ENCODE measurements around the gene TRIM67. TPM values are rescaled to one million over a fixed set of nuclear protein-coding genes. Genes with fewer than 3 reads are reported as not detected.

TRIM67 gene
- total RNA-seq (2022): 0.54 and 0.58 TPM in 2 replicates
- Bru-seq, nascent RNA: percentile 33 among the genes with signal in this experiment
- BruChase-seq, experiment 1, labeled RNA remaining after a 2-hour chase: percentile 33 among the genes with signal in this experiment
- percentile 32 among the genes with signal in this experiment for BruChase-seq, experiment 2, labeled RNA remaining after a 6-hour chase
- long read RNA-seq, partial matches to known transcripts: 0 of 1 reads
- long read RNA-seq, other reads (novel, unspliced or antisense): 1 of 1 reads

- peak within 1 kb of the TSS; percentile 52 for H3K4me3 ChIP-seq (ENCODE audit: low read depth, low read length)
- H3K27me3 Mint-ChIP-seq (ENCODE audit: insufficient read depth, unreplicated experiment): no peaks in the 10 kb centered on the region
- intact Hi-C loops (cut with micrococcal nuclease; ENCODE audit: unreplicated experiment): loop anchor here (5.0 kb wide), 1 partner anchor 51 kb away; no protein-coding TSS in a partner anchor
- H3K36me3 Mint-ChIP-seq (ENCODE audit: insufficient read depth, unreplicated experiment): no peaks in the 10 kb centered on the region
- peak; percentile 45 to 58 for DNase-seq
- no peaks in the 10 kb centered on the region for H3K9me3 ChIP-seq
- H3K4me1 ChIP-seq: no peaks in the 10 kb centered on the region
- H3K36me3 ChIP-seq (ENCODE audit: control insufficient read depth, insufficient read depth, low read length): no peaks in the 10 kb centered on the region
- ChIA-PET CTCF (no interaction called here), POLR2A (no interaction called here)
- no peaks in the 10 kb centered on the region for H3K9me3 Mint-ChIP-seq (ENCODE audit: unreplicated experiment)
- H3K27me3 ChIP-seq (replicated peaks; ENCODE audit: control insufficient read depth, insufficient read depth, low read length): no peaks in the 10 kb centered on the region
- H3K4me3 Mint-ChIP-seq (ENCODE audit: unreplicated experiment): peak within 1 kb of the TSS; percentile 67
- H3K27ac Mint-ChIP-seq (ENCODE audit: unreplicated experiment): no peak within 1 kb of the TSS
- BruUV-seq (replicated peaks): no TSS peak
- TF ChIP-seq CTCF (IDR thresholded peaks at IDR 0.05; ENCODE audit: insufficient read depth in 1 of 2, low read depth in 1 of 2, low read length in 1 of 2, severe bottlenecking in 1 of 2, unreplicated experiment in 1 of 2): no peak
- H3K4me1 Mint-ChIP-seq (ENCODE audit: low read depth, unreplicated experiment): peaks cover 7% of the 10 kb centered on the region
Observed at GRCh38 chr1:231161667-231162296, at the start of gene TRIM67. TSS of gene TRIM67 (plus strand) at chr1:231162058. CDS start at chr1:231162970, 912 bp downstream.

GRCh38 chr1:231116738-231117137 is 45.1 kb upstream of the TRIM67 start:
- TF ChIP-seq CTCF (IDR thresholded peaks at IDR 0.05; ENCODE audit: insufficient read depth in 1 of 2, low read depth in 1 of 2, low read length in 1 of 2, severe bottlenecking in 1 of 2, unreplicated experiment in 1 of 2): no peak
- DNase-seq: no peak
- H3K4me1 ChIP-seq: no peaks in the 10 kb centered on the region; the same call in 1 of the 2 replicates
- BruUV-seq (replicated peaks): no TSS peak
- Mint-ChIP-seq H3K27me3 (ENCODE audit: insufficient read depth, unreplicated experiment) (peaks cover 6% of the 10 kb centered on the region), H3K9me3 (ENCODE audit: unreplicated experiment) (peaks cover 16% of the 10 kb centered on the region), H3K4me1 (ENCODE audit: low read depth, unreplicated experiment) (no peaks in the 10 kb centered on the region), H3K27ac (ENCODE audit: unreplicated experiment) (no peak overlapping the region), H3K36me3 (ENCODE audit: insufficient read depth, unreplicated experiment) (no peaks in the 10 kb centered on the region), H3K4me3 (ENCODE audit: unreplicated experiment) (no peak overlapping the region)
- H3K9me3 ChIP-seq: no peaks in the 10 kb centered on the region; the same call in 1 of the 2 replicates
- H3K36me3 ChIP-seq (ENCODE audit: control insufficient read depth, insufficient read depth, low read length): no peaks in the 10 kb centered on the region
- no peak overlapping the region for H3K4me3 ChIP-seq (ENCODE audit: low read depth, low read length)
- H3K27me3 ChIP-seq (replicated peaks; ENCODE audit: control insufficient read depth, insufficient read depth, low read length): no peaks in the 10 kb centered on the region; the same call in 1 of the 2 replicates
- POLR2A ChIA-PET: no interaction called here
- intact Hi-C loops (cut with micrococcal nuclease; ENCODE audit: unreplicated experiment): loop anchor here (1.0 kb wide), 1 partner anchor 22 kb away; no protein-coding TSS in a partner anchor
- CTCF ChIA-PET: no interaction called here

GRCh38 chr1:231118704-231119453 is 43.0 kb upstream of the TRIM67 start:
- H3K9me3 Mint-ChIP-seq (ENCODE audit: unreplicated experiment): peaks cover 18% of the 10 kb centered on the region
- no peak for TF ChIP-seq CTCF (IDR thresholded peaks at IDR 0.05; ENCODE audit: insufficient read depth in 1 of 2, low read depth in 1 of 2, low read length in 1 of 2, severe bottlenecking in 1 of 2, unreplicated experiment in 1 of 2)
- H3K4me3 ChIP-seq (ENCODE audit: low read depth, low read length): no peak overlapping the region
- no peaks in the 10 kb centered on the region; the same call in 1 of the 2 replicates for H3K27me3 ChIP-seq (replicated peaks; ENCODE audit: control insufficient read depth, insufficient read depth, low read length)
- no peaks in the 10 kb centered on the region for H3K4me1 Mint-ChIP-seq (ENCODE audit: low read depth, unreplicated experiment)
- no peaks in the 10 kb centered on the region for H3K4me1 ChIP-seq
- H3K27ac Mint-ChIP-seq (ENCODE audit: unreplicated experiment): no peak overlapping the region
- intact Hi-C loops (cut with micrococcal nuclease; ENCODE audit: unreplicated experiment): no loop called here
- no peak overlapping the region for H3K4me3 Mint-ChIP-seq (ENCODE audit: unreplicated experiment)
- ChIA-PET CTCF (no interaction called here), POLR2A (no interaction called here)
- no peak for DNase-seq
- no peaks in the 10 kb centered on the region for H3K36me3 ChIP-seq (ENCODE audit: control insufficient read depth, insufficient read depth, low read length)
- no peaks in the 10 kb centered on the region for H3K36me3 Mint-ChIP-seq (ENCODE audit: insufficient read depth, unreplicated experiment)
- no peaks in the 10 kb centered on the region; the same call in 1 of the 2 replicates for H3K9me3 ChIP-seq
- BruUV-seq (replicated peaks): no TSS peak
- H3K27me3 Mint-ChIP-seq (ENCODE audit: insufficient read depth, unreplicated experiment): peaks cover 2% of the 10 kb centered on the region

Measured in Caco-2 (cell line).